Cardiac septum (tissue), 1 donor: Measurements from ENCODE around the gene NEMP1. TPM values are rescaled to one million over a fixed set of nuclear protein-coding genes. Genes with fewer than 3 reads are reported as not detected.

ENCODE experiments used
- DNase-seq: peaks from one replicate; pipeline ENCODE4 v3.0.0-alpha.2; 2020; ENCODE audit warnings: low spot score
- intact Hi-C: fragments of 100-400 bp; cut with DNase I; formaldehyde crosslinking; loops from one replicate; pipeline ENCODE4 v1.14.0; 2022
- total RNA-seq: library from RNA; stranded (reverse); fragmentation: NEBNext Ultra II Directional; extraction: Animal tissue kit (Norgen Biotek cat#: 25700); gene quantifications from one replicate; pipeline ENCODE4 v1.2.1, GENCODE V29; 2021
- donor health status: DM: no; HTN: no; CAD: no.

Gene NEMP1
- total RNA-seq, 1 donor from 2014 or later: 2.4 TPM

- intact Hi-C loops: no loop called here
Measured at GRCh38 chr12:57011438-57012424, 66.9 kb downstream of the NEMP1 start.

DNA sequence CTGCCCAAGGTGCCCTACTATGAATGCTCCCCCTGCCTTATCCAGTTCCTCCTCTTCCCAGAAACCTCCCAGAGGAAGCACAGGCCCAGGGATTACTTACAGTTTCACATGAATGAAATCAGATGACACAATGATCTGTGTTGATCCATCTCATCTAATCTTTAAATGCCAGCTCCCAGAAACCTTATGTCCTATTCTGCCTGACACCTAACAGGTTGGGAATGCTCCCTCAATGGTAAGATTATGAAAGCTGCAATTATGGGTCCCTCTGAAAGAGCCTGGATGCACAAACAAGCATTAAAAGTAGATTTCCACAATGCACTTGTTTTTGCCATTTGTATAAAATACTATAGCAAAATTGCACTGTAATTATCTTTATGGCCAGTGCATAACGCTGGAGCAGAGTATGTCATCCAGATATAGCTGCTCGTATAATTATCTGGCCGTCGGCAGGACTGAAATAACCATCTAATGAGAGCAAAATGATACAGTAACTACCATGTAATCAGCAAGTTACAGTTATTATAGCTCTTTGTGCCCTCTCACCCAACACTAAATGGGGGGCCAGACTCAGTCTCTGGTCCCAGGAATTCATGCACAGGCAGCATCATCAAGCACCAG lies 67.9 kb downstream of the NEMP1 start:
- DNase-seq: no peak
- intact Hi-C loops: no loop called here

More at GRCh38 chr12:57011438-57012424, 66.9 kb downstream of the NEMP1 start:
- no peak for DNase-seq

DNA sequence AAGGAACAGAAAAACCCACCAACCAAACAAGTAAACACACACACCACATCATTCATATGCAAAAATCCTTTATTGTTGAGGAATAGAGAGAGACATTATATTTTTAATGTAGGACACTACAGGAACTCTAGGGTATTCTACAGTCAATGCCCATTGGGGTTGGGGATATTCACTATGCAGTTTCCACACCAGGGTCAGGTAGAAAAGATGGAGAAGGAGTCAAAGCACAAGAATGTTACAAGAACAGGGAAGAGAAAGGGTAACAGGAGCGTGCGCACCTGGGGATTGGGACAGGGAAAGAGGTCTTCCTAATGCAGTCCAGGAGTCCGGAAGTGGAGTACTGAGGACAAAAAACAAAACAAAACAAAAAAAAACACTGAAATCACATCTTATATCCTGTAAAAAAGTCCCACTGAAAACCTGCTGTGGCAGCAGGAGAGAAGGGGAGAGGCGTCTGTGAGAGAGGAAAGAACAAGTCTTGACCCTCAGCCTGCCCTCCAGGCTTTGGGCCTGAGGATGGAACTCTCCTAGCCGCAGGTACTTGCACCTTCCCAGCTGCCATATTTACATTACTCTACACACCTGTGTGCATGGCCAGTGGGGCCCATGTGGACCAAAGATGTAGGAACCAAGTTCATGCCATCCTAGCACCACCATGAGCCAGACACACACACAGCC lies 68.5 kb downstream of the NEMP1 start:
- no peak for DNase-seq
- intact Hi-C loops: loop anchor here (2.0 to 5.0 kb wide), 3 partner anchors 49 to 253 kb away; partner anchors contain the start of gene STAT6

GRCh38 chr12:57008178-57008577 lies 70.4 kb downstream of the NEMP1 start:
- intact Hi-C loops: loop anchor here (2.0 to 5.0 kb wide), 3 partner anchors 51 to 251 kb away; partner anchors contain the start of gene STAT6
- no peak for DNase-seq

- DNase-seq: no peak
- intact Hi-C loops: loop anchor here (5.0 kb wide), 2 partner anchors 105 to 250 kb away; partner anchors contain the start of gene STAT6
Measured at GRCh38 chr12:57006809-57007475, 71.6 kb downstream of the NEMP1 start.

DNA sequence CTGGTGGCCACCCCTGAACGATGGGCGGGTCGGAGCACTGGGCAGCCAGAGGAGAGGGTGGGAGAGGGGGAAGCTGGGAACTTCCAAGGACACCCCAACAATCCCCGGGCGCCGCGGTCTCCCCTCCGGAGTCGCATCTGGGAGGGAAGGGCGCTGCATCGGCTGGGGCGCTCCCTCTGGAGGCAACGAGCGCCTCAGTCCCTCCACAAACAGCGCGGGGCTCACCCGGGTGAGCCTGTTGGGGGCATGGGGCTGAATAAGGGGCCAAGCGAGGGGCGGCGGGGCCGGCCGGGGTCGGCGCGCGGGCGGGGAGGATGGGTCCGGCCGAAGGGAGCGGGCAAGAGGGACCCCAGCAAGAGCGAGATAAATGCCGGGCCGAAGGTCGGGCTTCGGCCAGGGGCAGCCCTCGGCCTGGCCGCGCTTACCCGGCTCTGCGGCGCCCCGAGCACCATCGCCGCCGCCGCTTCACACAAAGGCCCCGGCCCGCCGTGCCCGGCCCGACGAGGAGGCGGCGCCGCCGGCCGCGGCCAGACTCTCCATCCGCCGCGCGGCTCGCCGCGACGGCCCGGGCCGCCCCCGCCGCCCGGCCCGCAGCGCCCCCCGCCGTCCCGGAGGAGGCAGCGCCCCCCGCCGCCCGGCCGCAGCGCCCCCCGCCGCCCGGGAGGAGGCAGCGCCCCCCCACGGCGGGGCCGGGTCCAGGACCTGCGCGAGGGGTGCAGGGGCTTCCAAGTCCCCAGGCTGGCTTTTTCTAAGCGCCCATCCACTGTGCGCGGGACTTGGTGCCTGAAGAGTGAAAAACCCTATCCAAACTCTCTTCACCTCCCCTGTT lies 72.4 kb downstream of the NEMP1 start, which contains the start of gene ZBTB39:
Gene ZBTB39 (minus strand): TSS at position 567 of the 829 bp plus-strand sequence. CDS start 1,629 bp downstream, outside the sequence.
- intact Hi-C loops: loop anchor here (5.0 kb wide), 2 partner anchors 106 to 249 kb away; partner anchors contain the start of gene STAT6
- DNase-seq: no peak

Other genes starting within 250 kb of the NEMP1 start
- gene SDR9C7, start 144.4 kb downstream of the NEMP1 start, total RNA-seq: 0.27 TPM
- 0.22 TPM for gene RDH16, start 121.2 kb downstream of the NEMP1 start, total RNA-seq
- gene ZBTB39, start 72.2 kb downstream of the NEMP1 start, total RNA-seq: 3.5 TPM
- gene TAC3, start 62.3 kb downstream of the NEMP1 start, total RNA-seq: not detected
- gene MYO1A, start 28.7 kb downstream of the NEMP1 start, total RNA-seq: 0.11 TPM
- 37.9 TPM for gene NAB2, start 10.3 kb upstream of the NEMP1 start, total RNA-seq
- 42.1 TPM for gene STAT6, start 32.6 kb upstream of the NEMP1 start, total RNA-seq
- 103 TPM for gene LRP1, start 49.7 kb upstream of the NEMP1 start, total RNA-seq
- not detected for gene LRP1-AS, start 68.8 kb upstream of the NEMP1 start, total RNA-seq
- gene NXPH4, start 138.0 kb upstream of the NEMP1 start, total RNA-seq: 20.0 TPM
- gene SHMT2, start 150.9 kb upstream of the NEMP1 start, total RNA-seq: 38.8 TPM
- 0.94 TPM for gene STAC3, start 172.4 kb upstream of the NEMP1 start, total RNA-seq